ENCODE data around the gene FEM1A. TPM values are rescaled to one million over a fixed set of nuclear protein-coding genes. Genes with fewer than 3 reads are reported as not detected.

The FEM1A gene
- total RNA-seq, 2 experiments from 2014 or later: 11.4 TPM

DNA sequence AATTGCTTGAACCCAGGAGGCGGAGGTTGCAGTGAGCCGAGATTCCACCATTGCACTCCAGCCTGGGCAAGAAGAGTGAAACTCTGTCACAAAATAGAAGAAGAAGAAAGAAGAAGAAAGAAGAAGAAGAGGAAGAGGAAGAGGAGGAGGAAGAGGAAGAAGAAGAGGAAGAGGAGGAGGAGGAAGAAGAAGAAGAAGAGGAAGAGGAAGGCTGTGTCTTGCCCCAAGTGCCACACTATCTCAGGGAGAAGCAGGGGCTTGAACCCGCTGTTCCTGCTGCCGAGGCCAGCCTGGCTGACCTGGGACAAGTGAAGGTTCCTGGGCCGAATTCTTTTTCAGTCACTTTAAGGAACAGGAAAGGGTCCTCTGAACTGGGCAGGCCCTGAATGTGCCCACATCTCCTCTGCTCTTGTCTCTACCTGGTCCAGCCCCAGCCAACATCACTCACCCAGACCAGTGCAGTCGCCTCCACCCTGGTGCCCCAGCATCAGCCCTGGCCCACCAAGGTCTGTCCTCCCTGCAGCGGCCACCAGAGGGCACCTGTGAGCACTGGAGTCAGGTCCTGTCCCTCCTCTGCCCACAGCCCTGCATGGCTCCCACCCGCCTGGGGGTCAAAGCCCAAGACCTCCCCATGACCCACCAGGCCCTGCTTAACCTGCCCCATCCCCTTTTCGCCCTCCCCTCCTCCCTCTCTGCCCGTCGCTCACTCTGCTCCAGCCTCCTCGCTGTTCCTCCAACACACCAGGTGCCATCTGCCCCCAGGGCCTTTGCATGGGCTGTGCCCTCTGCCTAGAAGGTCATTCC is 20.0 kb downstream of the FEM1A start:
- peaks cover 11% of the 10 kb centered on the region for H3K36me3 Mint-ChIP-seq (ENCODE audit: low read depth)
- H3K4me3 Mint-ChIP-seq: no peak overlapping the region
- DNase-seq (peak; percentile 95), ATAC-seq (peak; percentile 87)
- H3K27ac Mint-ChIP-seq: no peak overlapping the region
- CTCF ChIA-PET: interaction anchor here (0.6 to 7.6 kb wide), 12 partner anchors 11 to 220 kb away, joined by 3 to 310 read pairs (median 28); partner anchors contain the start of gene TICAM1
- H3K4me1 Mint-ChIP-seq (ENCODE audit: low read depth): peaks cover 12% of the 10 kb centered on the region
- TF ChIP-seq, protein P1, sequence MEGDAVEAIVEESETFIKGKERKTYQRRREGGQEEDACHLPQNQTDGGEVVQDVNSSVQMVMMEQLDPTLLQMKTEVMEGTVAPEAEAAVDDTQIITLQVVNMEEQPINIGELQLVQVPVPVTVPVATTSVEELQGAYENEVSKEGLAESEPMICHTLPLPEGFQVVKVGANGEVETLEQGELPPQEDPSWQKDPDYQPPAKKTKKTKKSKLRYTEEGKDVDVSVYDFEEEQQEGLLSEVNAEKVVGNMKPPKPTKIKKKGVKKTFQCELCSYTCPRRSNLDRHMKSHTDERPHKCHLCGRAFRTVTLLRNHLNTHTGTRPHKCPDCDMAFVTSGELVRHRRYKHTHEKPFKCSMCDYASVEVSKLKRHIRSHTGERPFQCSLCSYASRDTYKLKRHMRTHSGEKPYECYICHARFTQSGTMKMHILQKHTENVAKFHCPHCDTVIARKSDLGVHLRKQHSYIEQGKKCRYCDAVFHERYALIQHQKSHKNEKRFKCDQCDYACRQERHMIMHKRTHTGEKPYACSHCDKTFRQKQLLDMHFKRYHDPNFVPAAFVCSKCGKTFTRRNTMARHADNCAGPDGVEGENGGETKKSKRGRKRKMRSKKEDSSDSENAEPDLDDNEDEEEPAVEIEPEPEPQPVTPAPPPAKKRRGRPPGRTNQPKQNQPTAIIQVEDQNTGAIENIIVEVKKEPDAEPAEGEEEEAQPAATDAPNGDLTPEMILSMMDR (IDR thresholded peaks at IDR 0.05): peak; percentile 80
- no peaks in the 10 kb centered on the region for H3K27me3 Mint-ChIP-seq
- POLR2A ChIA-PET: interaction anchor here (1.2 kb wide), 1 partner anchor 20 kb away, joined by 3 read pairs; the partner anchor contains the start of gene TICAM1
- no peaks in the 10 kb centered on the region for H3K9me3 Mint-ChIP-seq
- intact Hi-C loops (cut with micrococcal nuclease): no loop called here

DNA sequence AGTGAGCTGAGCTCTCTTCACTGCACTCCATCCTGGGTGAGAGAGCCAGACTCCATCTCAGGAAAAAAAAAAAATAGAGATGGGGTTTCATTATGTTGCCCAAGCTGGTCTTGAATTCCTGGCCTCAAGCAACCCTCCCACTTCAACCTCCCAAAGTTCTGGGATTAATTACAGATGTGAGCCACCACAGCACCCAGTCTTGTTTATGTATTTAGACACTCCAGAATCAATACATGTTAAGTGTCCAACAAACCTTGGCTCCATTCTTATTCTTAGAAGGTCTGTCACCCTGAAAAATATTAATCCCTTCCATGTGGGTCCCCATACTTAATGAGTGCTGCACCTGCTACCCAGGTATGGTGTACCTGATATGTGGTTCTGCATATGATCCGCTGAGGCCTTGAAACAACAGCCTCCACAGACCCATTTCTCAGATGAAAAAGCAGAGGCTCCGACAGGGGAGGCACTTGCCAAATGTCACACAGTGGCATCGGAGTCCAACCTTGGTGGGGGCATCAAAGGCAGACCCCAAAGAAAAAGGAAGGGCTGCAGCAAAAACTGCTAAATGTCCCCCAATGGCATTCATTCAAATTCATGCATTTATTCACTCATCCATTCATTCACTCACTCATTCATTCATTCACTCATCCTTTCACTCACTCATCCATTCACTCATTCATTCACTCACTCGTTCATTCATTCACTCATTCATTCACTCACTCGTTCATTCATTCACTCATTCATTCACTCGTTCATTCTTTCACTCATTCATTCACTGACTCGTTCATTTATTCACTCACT is 23.3 kb downstream of the FEM1A start:
- Mint-ChIP-seq H3K4me3 (peak overlapping the region; percentile 62), H3K27ac (peak overlapping the region; percentile 70)

DNA sequence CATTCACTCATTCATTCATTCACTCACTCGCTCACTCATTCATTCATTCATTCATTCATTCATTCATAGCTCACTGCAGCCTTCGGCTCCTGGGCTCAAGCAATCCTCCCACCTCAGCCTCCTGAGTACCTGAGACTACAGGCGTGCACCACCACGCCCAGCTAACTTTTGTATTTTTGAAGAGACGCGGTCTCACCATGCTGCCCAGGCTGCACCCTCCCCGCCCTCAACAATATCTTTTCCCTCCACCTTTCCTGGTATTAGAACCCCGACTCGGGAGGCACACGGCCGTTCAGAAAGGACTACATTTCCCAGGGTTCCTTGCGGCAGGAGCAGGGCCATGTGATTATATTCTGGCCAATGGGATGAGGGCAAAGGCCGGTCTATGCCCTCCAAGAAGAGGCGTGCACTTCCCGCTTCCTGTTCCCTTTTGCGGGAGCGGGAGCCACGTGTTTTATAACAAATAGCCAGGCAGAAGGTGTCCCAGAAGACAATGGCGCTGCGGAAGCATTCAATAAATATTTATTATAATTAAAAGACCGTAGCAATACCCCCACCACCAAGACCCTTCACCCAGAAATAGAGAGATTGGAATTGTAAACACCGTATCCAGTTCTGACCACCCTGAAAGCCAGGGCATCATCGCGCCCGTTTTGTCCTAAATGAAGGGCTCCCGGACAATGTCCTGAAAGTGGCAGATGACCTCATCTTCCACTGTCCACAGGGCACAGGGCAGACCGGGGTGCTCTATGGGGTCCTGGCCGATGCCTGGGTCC is 24.1 kb downstream of the FEM1A start:
- intact Hi-C loops (cut with micrococcal nuclease): no loop called here
- H3K4me3 Mint-ChIP-seq: peak overlapping the region; percentile 62
- no peaks in the 10 kb centered on the region for H3K9me3 Mint-ChIP-seq
- CTCF ChIA-PET: interaction anchor here (1.0 to 3.4 kb wide), 8 partner anchors 11 to 216 kb away, joined by 3 to 31 read pairs (median 4); no protein-coding TSS in a partner anchor
- H3K27me3 Mint-ChIP-seq: no peaks in the 10 kb centered on the region
- peaks cover 25% of the 10 kb centered on the region for H3K36me3 Mint-ChIP-seq (ENCODE audit: low read depth)
- peaks cover 12% of the 10 kb centered on the region for H3K4me1 Mint-ChIP-seq (ENCODE audit: low read depth)
- H3K27ac Mint-ChIP-seq: peak overlapping the region; percentile 70
- ATAC-seq (peak; percentile 89), DNase-seq (peak; percentile 88)
- TF ChIP-seq, protein P1 (IDR thresholded peaks at IDR 0.05): no peak
- POLR2A ChIA-PET: interaction anchor here (0.7 kb wide), 1 partner anchor 23 kb away, joined by 3 read pairs; no protein-coding TSS in a partner anchor

More for the DNA sequence above, 23.3 kb downstream of the FEM1A start:
- intact Hi-C loops (cut with micrococcal nuclease): no loop called here
- POLR2A ChIA-PET: interaction anchor here (0.7 kb wide), 1 partner anchor 23 kb away, joined by 3 read pairs; no protein-coding TSS in a partner anchor
- DNase-seq (no peak), ATAC-seq (no peak)
- H3K4me1 Mint-ChIP-seq (ENCODE audit: low read depth): peaks cover 12% of the 10 kb centered on the region
- no peaks in the 10 kb centered on the region for H3K27me3 Mint-ChIP-seq
- CTCF ChIA-PET: interaction anchor here (1.0 to 3.4 kb wide), 6 partner anchors 10 to 97 kb away, joined by 3 to 31 read pairs (median 4); partner anchors contain the start of gene PLIN3
- peaks cover 25% of the 10 kb centered on the region for H3K36me3 Mint-ChIP-seq (ENCODE audit: low read depth)
- TF ChIP-seq, protein P1 (IDR thresholded peaks at IDR 0.05): no peak
- H3K9me3 Mint-ChIP-seq: no peaks in the 10 kb centered on the region

DNA sequence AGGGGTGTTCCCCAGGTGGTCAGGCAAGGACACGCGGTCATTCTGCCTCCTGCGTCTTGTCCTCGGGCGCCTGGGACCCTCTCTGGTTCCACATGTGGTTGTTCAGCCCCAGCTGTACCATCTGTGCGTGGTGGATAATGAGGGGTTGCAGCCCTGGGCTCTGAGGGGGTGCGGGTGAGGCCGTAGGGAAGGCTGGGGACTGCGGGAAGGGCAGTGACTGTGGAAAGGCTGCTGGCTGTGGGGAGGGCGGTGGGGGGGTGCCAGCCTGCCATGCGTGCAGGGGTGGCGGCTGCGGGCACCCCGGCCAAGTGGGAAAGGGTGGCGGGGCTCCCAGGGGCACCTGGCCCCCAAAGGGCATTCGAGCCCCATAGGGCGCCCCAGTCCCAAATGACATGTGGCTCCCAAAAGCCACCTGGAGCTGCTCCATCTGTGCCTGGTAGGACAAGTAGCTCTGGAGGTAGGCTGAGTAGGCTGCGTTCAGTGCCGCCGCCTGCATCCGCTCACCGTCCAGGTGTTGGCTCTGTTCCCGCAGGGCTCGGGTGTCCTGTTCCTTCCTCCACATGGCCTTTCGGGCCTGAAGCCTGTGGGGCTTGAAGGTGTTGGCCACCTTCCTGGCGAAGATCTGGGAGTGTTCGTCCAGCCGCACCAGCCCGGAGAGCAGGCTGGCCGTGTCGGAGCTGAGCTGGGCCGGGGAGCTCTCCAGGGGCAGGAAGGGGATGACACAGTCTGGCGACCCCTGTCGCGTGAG is 24.8 kb downstream of the FEM1A start:
- H3K4me3 Mint-ChIP-seq: no peak overlapping the region
- H3K27ac Mint-ChIP-seq: no peak overlapping the region
- ChIA-PET POLR2A (interaction anchor here (1.2 kb wide), 1 partner anchor 14 kb away, joined by 4 read pairs; no protein-coding TSS in a partner anchor), CTCF (interaction anchor here (1.2 to 3.2 kb wide), 6 partner anchors 12 to 215 kb away, joined by 3 to 15 read pairs (median 4); no protein-coding TSS in a partner anchor)
- intact Hi-C loops (cut with micrococcal nuclease): no loop called here
- TF ChIP-seq, protein P1 (IDR thresholded peaks at IDR 0.05): no peak
- peaks cover 12% of the 10 kb centered on the region for H3K4me1 Mint-ChIP-seq (ENCODE audit: low read depth)
- ATAC-seq (no peak), DNase-seq (no peak)
- peaks cover 27% of the 10 kb centered on the region for H3K36me3 Mint-ChIP-seq (ENCODE audit: low read depth)
- H3K27me3 Mint-ChIP-seq: no peaks in the 10 kb centered on the region
- no peaks in the 10 kb centered on the region for H3K9me3 Mint-ChIP-seq
